Activated T-cell treated with anti-CD3 and anti-CD28 coated beads, Interleukin-2, amount 50 U/mL, for 48 hours (primary cell): ENCODE measurements around the gene GIPR.
"Not testable (repeated sequence)": the region's sequence is repeated elsewhere in the genome, so short reads cannot be mapped to it uniquely, and the experiment has no call there.

Experiments
- DNase-seq, 2 experiments: peaks; one replicate each; pipeline ENCODE4 v3.0.0-alpha.2; 2020

GIPR gene

DNA sequence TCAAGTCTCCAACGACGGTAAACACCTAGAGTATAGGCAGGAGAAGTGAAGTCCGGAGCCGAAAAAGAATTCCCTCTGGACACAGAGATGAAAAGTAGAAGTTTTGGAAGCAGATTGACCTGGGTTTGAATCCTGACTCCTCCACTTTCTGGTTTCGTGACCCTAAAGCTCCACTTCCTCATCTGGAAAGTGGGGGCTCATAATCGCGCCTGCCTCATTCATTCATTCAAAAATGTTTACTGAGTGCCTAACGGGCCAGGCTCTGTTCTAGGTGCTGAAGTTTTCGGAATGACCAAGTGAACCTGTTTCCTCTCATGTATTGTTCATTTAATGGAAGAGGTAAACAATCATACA is 21.7 kb upstream of the GIPR start:
- no peak for DNase-seq

DNA sequence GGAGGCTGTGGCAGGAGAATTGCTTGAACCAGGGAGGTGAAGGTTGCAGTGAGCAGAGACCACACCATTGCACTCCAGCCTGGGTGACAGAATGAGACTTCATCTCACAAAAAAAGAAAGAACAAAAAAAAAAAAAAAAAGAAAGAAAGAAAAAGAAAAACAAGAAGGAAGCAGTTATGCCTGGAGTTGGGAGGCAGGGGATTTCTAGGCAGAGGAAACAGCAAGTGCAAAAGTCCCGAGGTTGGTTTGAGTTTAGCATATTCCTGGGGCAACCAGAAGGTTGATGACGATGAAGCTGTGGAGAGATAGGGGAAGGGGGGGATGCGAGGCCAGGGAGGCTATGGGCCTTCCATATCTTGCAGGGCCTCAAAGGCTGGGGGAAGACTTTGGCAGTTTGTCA is 17.3 kb upstream of the GIPR start:
- no peak for DNase-seq

GRCh38 chr19:45653634-45654033 is 14.4 kb upstream of the GIPR start:
- DNase-seq = no peak

DNA sequence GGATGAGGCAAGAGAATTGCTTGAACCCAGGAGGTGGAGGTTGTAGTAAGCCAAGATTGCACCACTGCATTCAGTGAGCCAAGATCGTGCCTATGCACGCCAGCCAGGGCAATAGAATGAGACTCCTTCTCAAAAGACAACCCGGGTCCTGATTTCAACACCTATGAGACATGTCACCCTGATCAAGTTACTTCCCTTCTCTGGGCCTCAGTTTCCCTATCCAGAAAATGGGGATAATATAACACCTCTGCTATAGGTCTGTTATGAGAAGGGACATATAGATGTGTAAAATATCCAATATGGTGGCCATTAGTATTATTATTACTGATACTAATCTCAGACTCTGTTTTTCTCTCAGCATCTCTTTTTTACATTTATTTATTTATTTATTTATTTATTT is 12.9 kb upstream of the GIPR start:
- DNase-seq = no peak

DNA sequence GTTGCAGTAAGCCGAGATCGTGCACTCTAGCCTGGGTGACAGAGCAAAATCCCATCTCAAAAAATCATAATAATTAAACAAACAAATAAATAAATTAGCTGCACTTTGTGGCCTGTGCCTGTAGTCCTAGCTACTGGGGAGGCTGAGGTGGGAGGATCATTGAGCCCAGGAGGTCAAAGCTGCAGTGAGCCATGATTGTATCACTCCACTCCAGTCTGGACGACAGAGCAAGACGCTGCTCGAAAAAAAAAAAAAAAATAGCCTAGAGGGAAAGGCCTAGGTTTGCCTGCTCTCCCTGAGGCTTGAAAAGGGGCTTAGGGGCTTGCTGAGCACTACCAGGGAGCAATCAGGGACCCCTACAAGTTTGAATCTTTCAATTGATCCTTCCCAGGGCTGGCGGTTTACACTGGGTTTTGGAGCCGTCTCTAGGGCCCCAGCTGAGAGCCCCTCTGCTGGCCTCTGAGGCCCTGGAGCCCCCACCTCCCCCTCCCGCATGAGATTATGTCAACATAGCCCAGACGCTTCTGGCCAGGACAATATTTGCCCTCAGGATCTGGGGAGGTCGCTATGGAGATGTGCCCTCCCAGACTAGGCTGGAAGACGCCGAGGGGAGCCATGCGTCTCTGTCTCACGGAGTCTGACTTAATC is 10.4 kb upstream of the GIPR start:
- DNase-seq = no peak

DNA sequence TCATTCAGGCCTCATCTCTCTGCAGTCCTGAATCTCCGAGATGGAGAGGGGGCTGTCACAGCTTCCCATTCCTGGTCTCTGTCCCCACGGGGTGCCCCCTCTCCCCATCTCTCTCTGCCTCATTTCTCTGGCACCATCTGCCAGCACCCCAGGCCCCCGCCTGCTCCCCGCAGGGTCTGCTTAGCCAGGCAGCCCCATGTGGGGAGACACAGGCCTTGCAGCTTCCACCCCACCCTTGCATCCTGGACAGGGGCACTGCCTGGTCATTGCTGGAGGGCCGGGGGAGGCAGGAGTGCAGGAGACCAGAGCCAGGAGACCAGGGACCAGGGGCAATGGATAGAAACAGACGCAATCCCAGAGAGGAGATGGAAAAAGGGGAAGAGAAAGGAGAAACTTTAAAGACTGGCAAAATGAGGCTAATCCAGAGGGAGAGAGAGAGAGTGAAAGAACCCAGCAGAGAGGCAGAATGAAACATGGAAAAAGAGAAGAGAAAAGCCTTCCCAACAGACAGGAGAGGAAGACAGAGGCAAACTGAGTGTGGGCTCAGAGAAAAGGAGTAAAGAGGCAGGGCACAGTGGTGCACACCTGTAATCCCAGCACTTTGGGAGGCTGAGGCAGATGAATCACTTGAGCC is 8.8 kb upstream of the GIPR start:
- DNase-seq = no peak

GRCh38 chr19:45660636-45661035 is 7.4 kb upstream of the GIPR start:
- no peak for DNase-seq

DNA sequence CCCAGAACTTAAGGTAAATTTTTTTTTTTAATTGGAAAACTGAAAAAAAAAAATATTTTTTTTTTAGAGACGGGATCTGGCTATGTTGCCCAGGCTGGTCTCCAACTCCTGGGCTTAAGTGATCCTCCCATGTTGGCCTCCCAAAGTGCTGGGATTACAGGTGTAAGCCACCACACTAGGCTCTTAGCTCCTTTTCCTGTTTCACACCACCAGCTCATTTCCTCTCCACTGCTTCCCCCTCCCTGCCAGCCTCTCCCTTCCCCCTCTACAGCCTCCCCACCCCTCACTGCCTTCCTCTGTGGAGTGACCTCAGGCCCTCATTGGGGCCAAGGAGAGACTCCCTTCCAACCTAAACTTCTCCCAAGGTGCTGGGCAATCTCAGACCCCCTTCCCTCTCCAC is 4.2 kb upstream of the GIPR start:
- no peak for DNase-seq

GRCh38 chr19:45664575-45664974 is 3.4 kb upstream of the GIPR start:
- DNase-seq = no peak

- DNase-seq = peak in 1 of 2 experiments; percentile 56
Observed at GRCh38 chr19:45668342-45668871, 386 bp downstream of the GIPR start.

- peak; percentile 85 to 88 for DNase-seq
Observed at GRCh38 chr19:45670670-45671453, 2.8 kb downstream of the GIPR start.

GRCh38 chr19:45674946-45675345 is 6.9 kb downstream of the GIPR start:
- DNase-seq = no peak

- DNase-seq = no peak
Observed at GRCh38 chr19:45676851-45677263, 8.8 kb downstream of the GIPR start.

DNA sequence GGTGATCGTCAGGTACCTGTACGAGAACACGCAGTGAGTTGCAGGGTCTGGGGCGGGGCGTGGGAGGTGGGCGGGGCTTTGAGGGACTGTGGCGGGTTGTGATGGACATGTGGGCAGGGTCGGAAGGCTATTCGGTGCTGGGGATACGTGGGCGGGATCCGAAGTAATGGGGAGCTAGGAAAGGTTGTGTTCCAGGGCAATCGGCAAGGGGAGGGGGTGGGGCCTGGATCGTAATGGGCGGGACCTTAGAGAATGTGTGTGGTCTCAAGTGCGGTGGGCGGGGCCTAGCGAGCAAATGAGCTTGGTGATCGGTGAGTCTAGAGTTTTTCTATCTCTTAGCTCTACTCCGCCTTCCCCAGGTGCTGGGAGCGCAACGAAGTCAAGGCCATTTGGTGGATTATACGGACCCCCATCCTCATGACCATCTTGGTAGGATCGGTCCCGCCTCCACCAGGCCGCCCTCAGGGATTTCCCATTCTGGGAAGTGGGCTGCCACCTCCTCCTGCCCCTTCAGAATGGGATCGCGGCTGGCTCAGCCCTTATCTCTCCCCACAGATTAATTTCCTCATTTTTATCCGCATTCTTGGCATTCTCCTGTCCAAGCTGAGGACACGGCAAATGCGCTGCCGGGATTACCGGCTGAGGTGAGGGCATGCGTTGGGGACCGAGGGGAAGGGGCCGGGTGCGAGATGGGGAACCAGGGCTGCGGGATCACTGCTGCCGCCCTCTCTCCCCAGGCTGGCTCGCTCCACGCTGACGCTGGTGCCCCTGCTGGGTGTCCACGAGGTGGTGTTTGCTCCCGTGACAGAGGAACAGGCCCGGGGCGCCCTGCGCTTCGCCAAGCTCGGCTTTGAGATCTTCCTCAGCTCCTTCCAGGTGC is 9.6 kb downstream of the GIPR start:
- peak; percentile 91 to 92 for DNase-seq

DNA sequence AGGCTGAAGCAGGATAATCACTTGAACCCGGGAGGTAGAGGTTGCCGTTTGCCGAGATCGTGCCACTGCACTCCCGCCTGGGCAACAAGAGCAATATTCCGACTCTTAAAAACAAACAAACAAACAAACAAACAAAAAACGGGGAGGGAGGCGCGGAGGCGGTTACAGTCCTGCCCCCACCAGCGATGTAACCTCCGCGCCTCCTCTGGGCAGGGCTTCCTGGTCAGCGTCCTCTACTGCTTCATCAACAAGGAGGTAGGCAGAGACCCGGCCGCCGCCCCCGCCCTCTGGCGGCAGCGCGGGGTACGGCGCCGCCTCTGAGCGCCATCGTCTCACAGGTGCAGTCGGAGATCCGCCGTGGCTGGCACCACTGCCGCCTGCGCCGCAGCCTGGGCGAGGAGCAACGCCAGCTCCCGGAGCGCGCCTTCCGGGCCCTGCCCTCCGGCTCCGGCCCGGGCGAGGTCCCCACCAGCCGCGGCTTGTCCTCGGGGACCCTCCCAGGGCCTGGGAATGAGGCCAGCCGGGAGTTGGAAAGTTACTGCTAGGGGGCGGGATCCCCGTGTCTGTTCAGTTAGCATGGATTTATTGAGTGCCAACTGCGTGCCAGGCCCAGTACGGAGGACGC is 13.5 kb downstream of the GIPR start:
- DNase-seq = peak; percentile 90 to 94

- no peak for DNase-seq
Observed at GRCh38 chr19:45682117-45682516, 14.1 kb downstream of the GIPR start.

- no peak for DNase-seq
Observed at GRCh38 chr19:45682908-45683307, 14.9 kb downstream of the GIPR start.

DNA sequence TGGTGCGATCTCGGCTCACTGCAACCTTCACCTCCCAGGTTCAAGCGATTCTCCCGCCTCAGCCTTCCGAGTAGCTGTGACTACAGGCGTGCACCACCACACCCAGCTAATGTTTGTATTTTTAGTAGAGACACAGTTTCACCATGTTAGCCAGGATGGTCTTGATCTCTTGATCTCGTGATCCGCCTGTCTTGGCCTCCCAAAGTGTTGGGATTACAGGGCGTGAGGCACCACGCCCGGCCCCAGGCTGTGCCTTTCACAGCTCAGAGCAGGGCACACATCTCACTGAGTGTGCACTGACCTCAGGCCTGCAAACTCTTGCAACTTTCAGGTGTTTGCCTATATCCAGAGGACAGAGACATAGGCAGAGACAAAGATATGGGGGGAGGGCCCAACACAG is 17.0 kb downstream of the GIPR start:
- DNase-seq = not testable (repeated sequence)

DNA sequence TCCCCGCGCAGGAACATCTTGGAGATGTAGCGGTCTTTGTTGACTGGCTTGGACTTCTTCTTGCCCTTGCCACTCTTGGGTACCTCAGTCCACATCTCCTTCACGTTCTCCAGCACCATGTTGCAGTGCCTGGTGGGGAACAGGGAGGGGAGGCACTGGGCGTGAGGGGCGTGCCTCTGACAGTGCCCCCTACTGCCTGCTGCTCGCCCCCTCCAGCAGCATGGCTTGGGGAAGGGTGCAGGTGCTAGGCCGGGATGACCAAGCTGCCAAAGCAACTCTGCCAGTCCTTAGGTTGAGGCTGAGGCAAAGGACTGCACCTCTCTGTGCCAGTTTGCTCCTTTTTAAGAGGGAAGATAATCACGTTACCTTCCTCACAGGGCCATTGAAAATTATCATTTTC is 19.6 kb downstream of the GIPR start:
- no peak for DNase-seq

DNA sequence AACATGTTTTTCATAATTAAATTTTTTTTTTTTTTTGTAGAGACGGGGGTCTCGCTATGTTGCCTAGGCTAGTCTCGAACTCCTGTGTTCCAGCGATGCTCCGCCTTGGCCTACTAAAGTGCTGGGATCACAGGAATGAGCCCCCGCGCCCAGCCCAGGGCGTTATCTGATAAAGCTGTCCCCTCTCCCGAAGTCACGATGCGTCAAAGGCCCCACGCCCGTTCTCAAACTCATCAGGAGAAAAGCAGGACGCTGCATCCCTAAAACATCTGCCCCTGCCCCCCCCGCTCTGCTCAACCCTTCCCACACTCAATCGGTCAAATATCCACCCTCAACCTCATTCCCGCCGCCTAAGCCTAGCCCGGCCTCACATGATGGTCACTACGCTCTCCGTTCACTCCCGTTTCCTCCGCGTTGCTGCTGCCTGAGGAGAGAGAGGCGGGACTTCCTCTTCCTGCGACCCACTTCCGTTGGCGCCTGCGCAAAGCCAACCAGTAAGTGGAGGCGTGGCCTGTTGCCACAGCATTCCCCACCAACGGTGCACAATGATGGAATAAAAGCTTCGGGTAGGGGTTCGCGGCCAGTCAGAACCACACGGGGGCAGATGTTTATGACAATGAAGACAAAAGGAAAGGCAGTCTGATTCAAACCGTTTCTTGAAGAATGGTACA is 23.6 kb downstream of the GIPR start, which contains the start of gene SNRPD2:
Gene SNRPD2, minus strand, starts transcription at position 438 of the 671 bp plus-strand sequence. Its CDS starts 65 bp downstream, at position 373.
- DNase-seq = peak in 1 of 2 experiments; percentile 97
